Activated naive CD8-positive, alpha-beta T cell treated with anti-CD3 and anti-CD28 coated beads for 36 hours (primary cell): Measurements from ENCODE around the gene SCNN1G. TPM values are rescaled to one million over a fixed set of nuclear protein-coding genes. Genes with fewer than 3 reads are reported as not detected.
"Not testable (repeated sequence)": the region's sequence is repeated elsewhere in the genome, so short reads cannot be mapped to it uniquely, and the experiment has no call there.

Experiments
- DNase-seq: peaks from one replicate; pipeline ENCODE4 v3.0.0; 2021
- H3K27ac Mint-ChIP-seq: one replicate; pipeline ENCODE4 v1.8.0; 2022; ENCODE audit warnings: mild to moderate bottlenecking, moderate library complexity, mixed read lengths
- H3K27me3 Mint-ChIP-seq: one replicate; pipeline ENCODE4 v1.8.0; 2022; ENCODE audit warnings: mild to moderate bottlenecking, mixed read lengths
- H3K36me3 Mint-ChIP-seq: one replicate; pipeline ENCODE4 v1.8.0; 2021; ENCODE audit warnings: mild to moderate bottlenecking, mixed read lengths
- H3K4me1 Mint-ChIP-seq: one replicate; pipeline ENCODE4 v1.8.0; 2021; ENCODE audit warnings: mixed read lengths
- H3K4me3 Mint-ChIP-seq: one replicate; pipeline ENCODE4 v1.8.0; 2022; ENCODE audit warnings: mild to moderate bottlenecking, moderate library complexity, mixed read lengths
- H3K9me3 Mint-ChIP-seq: one replicate; pipeline ENCODE4 v1.8.0; 2022; ENCODE audit warnings: mixed read lengths
- total RNA-seq, 2 experiments: library from RNA; stranded (reverse); gene quantifications; one replicate each; pipeline ENCODE4 v1.2.3, GENCODE V29; 2021

The SCNN1G gene
- total RNA-seq, 2 experiments from 2014 or later = not detected

GRCh38 chr16:23240994-23241393 lies 58.4 kb downstream of the SCNN1G start:
- DNase-seq = no peak
- peaks cover 15% of the 10 kb centered on the region for H3K27me3 Mint-ChIP-seq
- H3K27ac Mint-ChIP-seq = no peak overlapping the region
- no peaks in the 10 kb centered on the region for H3K4me1 Mint-ChIP-seq
- no peak overlapping the region for H3K4me3 Mint-ChIP-seq
- H3K9me3 Mint-ChIP-seq = peaks cover 3% of the 10 kb centered on the region
- no peaks in the 10 kb centered on the region for H3K36me3 Mint-ChIP-seq

- H3K36me3 Mint-ChIP-seq = no peaks in the 10 kb centered on the region
- peaks cover 3% of the 10 kb centered on the region for H3K9me3 Mint-ChIP-seq
- no peaks in the 10 kb centered on the region for H3K4me1 Mint-ChIP-seq
- H3K27me3 Mint-ChIP-seq = no peaks in the 10 kb centered on the region
- no peak for DNase-seq
- no peak overlapping the region for H3K4me3 Mint-ChIP-seq
- H3K27ac Mint-ChIP-seq = no peak overlapping the region
Measured at GRCh38 chr16:23244122-23244521, 61.6 kb downstream of the SCNN1G start.

- DNase-seq = no peak
- Mint-ChIP-seq H3K4me3 (no peak overlapping the region), H3K36me3 (no peaks in the 10 kb centered on the region), H3K27me3 (no peaks in the 10 kb centered on the region), H3K9me3 (peaks cover 6% of the 10 kb centered on the region), H3K27ac (no peak overlapping the region), H3K4me1 (no peaks in the 10 kb centered on the region)
Measured at GRCh38 chr16:23245268-23245667, 62.7 kb downstream of the SCNN1G start.

- peaks cover 6% of the 10 kb centered on the region for H3K9me3 Mint-ChIP-seq
- no peak overlapping the region for H3K4me3 Mint-ChIP-seq
- peaks cover 4% of the 10 kb centered on the region for H3K27me3 Mint-ChIP-seq
- H3K36me3 Mint-ChIP-seq = no peaks in the 10 kb centered on the region
- H3K27ac Mint-ChIP-seq = no peak overlapping the region
- no peak for DNase-seq
- H3K4me1 Mint-ChIP-seq = no peaks in the 10 kb centered on the region
Measured at GRCh38 chr16:23248261-23249194, 66.0 kb downstream of the SCNN1G start.

- H3K27ac Mint-ChIP-seq = no peak overlapping the region
- H3K4me3 Mint-ChIP-seq = no peak overlapping the region
- H3K36me3 Mint-ChIP-seq = no peaks in the 10 kb centered on the region
- no peaks in the 10 kb centered on the region for H3K4me1 Mint-ChIP-seq
- peaks cover 3% of the 10 kb centered on the region for H3K9me3 Mint-ChIP-seq
- peaks cover 4% of the 10 kb centered on the region for H3K27me3 Mint-ChIP-seq
- no peak for DNase-seq
Measured at GRCh38 chr16:23249830-23250229, 67.3 kb downstream of the SCNN1G start.

GRCh38 chr16:23252310-23252709 lies 69.8 kb downstream of the SCNN1G start:
- no peak for DNase-seq

GRCh38 chr16:23253650-23254049 lies 71.1 kb downstream of the SCNN1G start:
- H3K4me3 Mint-ChIP-seq, H3K27ac Mint-ChIP-seq, H3K36me3 Mint-ChIP-seq, H3K9me3 Mint-ChIP-seq, DNase-seq, H3K4me1 Mint-ChIP-seq: not testable (repeated sequence)
- H3K27me3 Mint-ChIP-seq = peaks cover 18% of the 10 kb centered on the region

More at GRCh38 chr16:23252310-23252709, 69.8 kb downstream of the SCNN1G start:
- no peak overlapping the region for H3K4me3 Mint-ChIP-seq
- no peaks in the 10 kb centered on the region for H3K4me1 Mint-ChIP-seq
- H3K27ac Mint-ChIP-seq = no peak overlapping the region
- peaks cover 3% of the 10 kb centered on the region for H3K9me3 Mint-ChIP-seq
- H3K27me3 Mint-ChIP-seq = peaks cover 9% of the 10 kb centered on the region
- no peaks in the 10 kb centered on the region for H3K36me3 Mint-ChIP-seq

GRCh38 chr16:23254338-23254737 lies 71.8 kb downstream of the SCNN1G start:
- no peak for DNase-seq
- no peak overlapping the region for H3K27ac Mint-ChIP-seq
- no peak overlapping the region for H3K4me3 Mint-ChIP-seq
- peaks cover 18% of the 10 kb centered on the region for H3K27me3 Mint-ChIP-seq
- H3K4me1 Mint-ChIP-seq = no peaks in the 10 kb centered on the region
- H3K36me3 Mint-ChIP-seq = no peaks in the 10 kb centered on the region
- H3K9me3 Mint-ChIP-seq = peaks cover 3% of the 10 kb centered on the region

GRCh38 chr16:23255000-23255399 lies 72.5 kb downstream of the SCNN1G start:
- no peak for DNase-seq

GRCh38 chr16:23256440-23256839 lies 73.9 kb downstream of the SCNN1G start:
- DNase-seq = no peak
- Mint-ChIP-seq H3K4me3 (no peak overlapping the region), H3K27me3 (peaks cover 18% of the 10 kb centered on the region), H3K9me3 (no peaks in the 10 kb centered on the region), H3K36me3 (no peaks in the 10 kb centered on the region), H3K4me1 (no peaks in the 10 kb centered on the region), H3K27ac (no peak overlapping the region)

More at GRCh38 chr16:23255000-23255399, 72.5 kb downstream of the SCNN1G start:
- Mint-ChIP-seq H3K27me3 (peaks cover 18% of the 10 kb centered on the region), H3K9me3 (peaks cover 3% of the 10 kb centered on the region), H3K27ac (no peak overlapping the region), H3K4me1 (no peaks in the 10 kb centered on the region), H3K4me3 (no peak overlapping the region), H3K36me3 (no peaks in the 10 kb centered on the region)

- no peaks in the 10 kb centered on the region for H3K9me3 Mint-ChIP-seq
- no peak overlapping the region for H3K27ac Mint-ChIP-seq
- no peaks in the 10 kb centered on the region for H3K36me3 Mint-ChIP-seq
- H3K27me3 Mint-ChIP-seq = peaks cover 14% of the 10 kb centered on the region
- H3K4me3 Mint-ChIP-seq = no peak overlapping the region
- no peaks in the 10 kb centered on the region for H3K4me1 Mint-ChIP-seq
- no peak for DNase-seq
Measured at GRCh38 chr16:23257682-23258081, 75.1 kb downstream of the SCNN1G start.

GRCh38 chr16:23258919-23259237 lies 76.3 kb downstream of the SCNN1G start:
- Mint-ChIP-seq H3K4me3 (no peak overlapping the region), H3K4me1 (no peaks in the 10 kb centered on the region), H3K36me3 (no peaks in the 10 kb centered on the region), H3K27ac (peak overlapping the region; percentile 31), H3K27me3 (peaks cover 14% of the 10 kb centered on the region), H3K9me3 (no peaks in the 10 kb centered on the region)
- DNase-seq = no peak

Other genes starting within 250 kb of the SCNN1G start
- 1 to 10 TPM; 5.2 to 6.3 TPM for gene USP31, start 33.3 kb upstream of the SCNN1G start, total RNA-seq
- gene SCNN1B, start 119.6 kb downstream of the SCNN1G start, total RNA-seq = not detected